Progenitor cell of endocrine pancreas (in vitro differentiated cells): Measurements from ENCODE around the gene MAP2K3. TPM values are rescaled to one million over a fixed set of nuclear protein-coding genes. Genes with fewer than 3 reads are reported as not detected.
"Not testable (repeated sequence)": the region's sequence is repeated elsewhere in the genome, so short reads cannot be mapped to it uniquely, and the experiment has no call there.

Experiments used
- DNase-seq: peaks from one replicate; pipeline ENCODE4 v3.0.0; 2021; ENCODE audit warnings: low spot score; ENCODE audit not compliant: unreplicated experiment
- H3K27ac Mint-ChIP-seq: 2 replicates; pipeline ENCODE4 v1.8.0; 2021; ENCODE audit warnings: mild to moderate bottlenecking, moderate library complexity, mixed read lengths
- H3K27me3 Mint-ChIP-seq: 2 replicates; pipeline ENCODE4 v1.8.0; 2021; ENCODE audit warnings: mixed read lengths
- H3K36me3 Mint-ChIP-seq: 2 replicates; pipeline ENCODE4 v1.8.0; 2022; ENCODE audit warnings: mixed read lengths; ENCODE audit not compliant: insufficient read depth
- H3K4me1 Mint-ChIP-seq: 2 replicates; pipeline ENCODE4 v1.8.0; 2021; ENCODE audit warnings: low read depth, mixed read lengths
- H3K4me3 Mint-ChIP-seq: 2 replicates; pipeline ENCODE4 v1.8.0; 2021; ENCODE audit warnings: low read depth, mild to moderate bottlenecking, moderate library complexity, mixed read lengths
- H3K9me3 Mint-ChIP-seq: 2 replicates; pipeline ENCODE4 v1.8.0; 2021; ENCODE audit warnings: low read depth, mixed read lengths
- CTCF ChIP-seq: fragments of 200-600 bp; sonication (generic); IDR thresholded peaks from one replicate; pipeline ENCODE4 v1.5.0; 2021; ENCODE audit warnings: antibody characterized with exemption, mild to moderate bottlenecking; ENCODE audit not compliant: unreplicated experiment
- total RNA-seq: library from RNA; stranded (reverse); gene quantifications from 2 replicates; pipeline ENCODE4 v1.2.1, GENCODE V29; 2021

The MAP2K3 gene
- total RNA-seq, 1 donor from 2014 or later, result 24.7 TPM

GRCh38 chr17:21318439-21318838 lies 33.9 kb downstream of the MAP2K3 start:
- peaks cover 5% of the 10 kb centered on the region for H3K4me1 Mint-ChIP-seq
- no peaks in the 10 kb centered on the region for H3K9me3 Mint-ChIP-seq
- H3K27me3 Mint-ChIP-seq, result peaks cover 26% of the 10 kb centered on the region
- DNase-seq, result no peak
- no peak for TF ChIP-seq CTCF
- no peaks in the 10 kb centered on the region for H3K36me3 Mint-ChIP-seq
- no peak overlapping the region for H3K4me3 Mint-ChIP-seq
- no peak overlapping the region for H3K27ac Mint-ChIP-seq

- not testable (repeated sequence) for DNase-seq, H3K9me3 Mint-ChIP-seq, H3K36me3 Mint-ChIP-seq, H3K4me1 Mint-ChIP-seq, H3K27ac Mint-ChIP-seq, H3K4me3 Mint-ChIP-seq
- peaks cover 31% of the 10 kb centered on the region for H3K27me3 Mint-ChIP-seq
Observed at GRCh38 chr17:21318856-21319255, 34.3 kb downstream of the MAP2K3 start.

GRCh38 chr17:21319256-21319655 lies 34.7 kb downstream of the MAP2K3 start:
- H3K4me1 Mint-ChIP-seq, H3K9me3 Mint-ChIP-seq, H3K36me3 Mint-ChIP-seq, DNase-seq, H3K27ac Mint-ChIP-seq, H3K4me3 Mint-ChIP-seq: not testable (repeated sequence)
- peaks cover 33% of the 10 kb centered on the region for H3K27me3 Mint-ChIP-seq

GRCh38 chr17:21319686-21320375 lies 35.3 kb downstream of the MAP2K3 start:
- H3K4me1 Mint-ChIP-seq, H3K27ac Mint-ChIP-seq, H3K4me3 Mint-ChIP-seq, H3K9me3 Mint-ChIP-seq, H3K36me3 Mint-ChIP-seq, DNase-seq: not testable (repeated sequence)
- peaks cover 39% of the 10 kb centered on the region for H3K27me3 Mint-ChIP-seq

GRCh38 chr17:21320430-21320829 lies 35.9 kb downstream of the MAP2K3 start:
- H3K4me3 Mint-ChIP-seq, H3K9me3 Mint-ChIP-seq, H3K4me1 Mint-ChIP-seq, DNase-seq, H3K36me3 Mint-ChIP-seq, H3K27ac Mint-ChIP-seq: not testable (repeated sequence)
- H3K27me3 Mint-ChIP-seq, result peaks cover 44% of the 10 kb centered on the region

- H3K9me3 Mint-ChIP-seq, H3K4me1 Mint-ChIP-seq, H3K36me3 Mint-ChIP-seq, H3K4me3 Mint-ChIP-seq, H3K27ac Mint-ChIP-seq, DNase-seq: not testable (repeated sequence)
- H3K27me3 Mint-ChIP-seq, result peaks cover 49% of the 10 kb centered on the region
Observed at GRCh38 chr17:21321061-21321460, 36.5 kb downstream of the MAP2K3 start.

GRCh38 chr17:21321744-21322191 lies 37.3 kb downstream of the MAP2K3 start:
- DNase-seq, H3K27ac Mint-ChIP-seq, H3K4me1 Mint-ChIP-seq, H3K36me3 Mint-ChIP-seq, H3K4me3 Mint-ChIP-seq, H3K9me3 Mint-ChIP-seq: not testable (repeated sequence)
- H3K27me3 Mint-ChIP-seq, result peaks cover 49% of the 10 kb centered on the region

- not testable (repeated sequence) for H3K27ac Mint-ChIP-seq, H3K4me1 Mint-ChIP-seq, H3K9me3 Mint-ChIP-seq, DNase-seq, H3K36me3 Mint-ChIP-seq
- Mint-ChIP-seq H3K27me3 (peaks cover 46% of the 10 kb centered on the region), H3K4me3 (peak overlapping the region; percentile 91)
Observed at GRCh38 chr17:21323257-21324111, 39.0 kb downstream of the MAP2K3 start.

- not testable (repeated sequence) for H3K27ac Mint-ChIP-seq, DNase-seq, H3K4me3 Mint-ChIP-seq, H3K36me3 Mint-ChIP-seq, H3K4me1 Mint-ChIP-seq, H3K9me3 Mint-ChIP-seq
- peaks cover 34% of the 10 kb centered on the region for H3K27me3 Mint-ChIP-seq
Observed at GRCh38 chr17:21324741-21325140, 40.2 kb downstream of the MAP2K3 start.

GRCh38 chr17:21327921-21328320 lies 43.4 kb downstream of the MAP2K3 start:
- H3K4me3 Mint-ChIP-seq, H3K4me1 Mint-ChIP-seq, H3K27ac Mint-ChIP-seq, H3K9me3 Mint-ChIP-seq, H3K36me3 Mint-ChIP-seq, DNase-seq: not testable (repeated sequence)
- peaks cover 28% of the 10 kb centered on the region for H3K27me3 Mint-ChIP-seq

- not testable (repeated sequence) for H3K27ac Mint-ChIP-seq, DNase-seq
Observed at GRCh38 chr17:21328778-21329177, 44.3 kb downstream of the MAP2K3 start.

More at GRCh38 chr17:21328778-21329177, 44.3 kb downstream of the MAP2K3 start:
- peaks cover 19% of the 10 kb centered on the region for H3K27me3 Mint-ChIP-seq
- not testable (repeated sequence) for H3K36me3 Mint-ChIP-seq, H3K4me1 Mint-ChIP-seq, H3K4me3 Mint-ChIP-seq, H3K9me3 Mint-ChIP-seq
